SK-N-DZ (cell line): ENCODE data around the gene FFAR2. TPM values are rescaled to one million over a fixed set of nuclear protein-coding genes. Genes with fewer than 3 reads are reported as not detected.
"Not testable (repeated sequence)": the region's sequence is repeated elsewhere in the genome, so short reads cannot be mapped to it uniquely, and the experiment has no call there.

ENCODE experiments used
- DNase-seq: peaks from one replicate; pipeline ENCODE4 v3.0.0-alpha.2; 2015; ENCODE audit warnings: low spot score
- polyA plus RNA-seq, 2 experiments: library from polyadenylated mRNA; depleted of rRNA; stranded (reverse); fragments of >200 nt; gene quantifications; 2 replicates each; pipeline ENCODE4 v1.2.3, GENCODE V29; 2014

The FFAR2 gene
- polyA plus RNA-seq (2014; cell fraction: cytosol; rRNA removed): not detected in 2 replicates
- not detected in 2 replicates for polyA plus RNA-seq (2014; cell fraction: nucleus; rRNA removed)

- no peak for DNase-seq
These were observed at the start of gene FFAR2 for GRCh38 chr19:35447606-35448469. FFAR2 (plus strand) TSS chr19:35448257; CDS start chr19:35449715, 1,458 bp downstream.

GRCh38 chr19:35398570-35398969, 49.5 kb upstream of the FFAR2 start:
- DNase-seq: no peak

- no peak for DNase-seq
These were observed 48.8 kb upstream of the FFAR2 start for GRCh38 chr19:35399231-35399630.

GRCh38 chr19:35399948-35400772, 47.9 kb upstream of the FFAR2 start:
- no peak for DNase-seq

- DNase-seq: no peak
These were observed 47.3 kb upstream of the FFAR2 start for GRCh38 chr19:35400773-35401100.

- not testable (repeated sequence) for DNase-seq
These were observed 46.6 kb upstream of the FFAR2 start for GRCh38 chr19:35401416-35401815.

GRCh38 chr19:35403116-35403760, 44.8 kb upstream of the FFAR2 start:
- no peak for DNase-seq

GRCh38 chr19:35404879-35405622, 43.0 kb upstream of the FFAR2 start:
- DNase-seq: no peak

- DNase-seq: no peak
These were observed 40.4 kb upstream of the FFAR2 start for GRCh38 chr19:35407619-35408018.

- no peak for DNase-seq
These were observed 39.5 kb upstream of the FFAR2 start for GRCh38 chr19:35408284-35409171.

- DNase-seq: no peak
These were observed 38.9 kb upstream of the FFAR2 start for GRCh38 chr19:35409191-35409590.

GRCh38 chr19:35410487-35410886, 37.6 kb upstream of the FFAR2 start:
- no peak for DNase-seq

GRCh38 chr19:35414442-35414841, 33.6 kb upstream of the FFAR2 start:
- DNase-seq: no peak

GRCh38 chr19:35416331-35416730, 31.7 kb upstream of the FFAR2 start:
- DNase-seq: no peak

GRCh38 chr19:35417278-35417677, 30.8 kb upstream of the FFAR2 start:
- no peak for DNase-seq

- DNase-seq: no peak
These were observed 30.1 kb upstream of the FFAR2 start for GRCh38 chr19:35417713-35418534.

GRCh38 chr19:35419046-35419445, 29.0 kb upstream of the FFAR2 start:
- DNase-seq: no peak

- DNase-seq: no peak
These were observed 28.3 kb upstream of the FFAR2 start for GRCh38 chr19:35419805-35420204.

GRCh38 chr19:35421362-35421761, 26.7 kb upstream of the FFAR2 start:
- no peak for DNase-seq
